Measurements from ENCODE around the gene CDYL2.

DNA sequence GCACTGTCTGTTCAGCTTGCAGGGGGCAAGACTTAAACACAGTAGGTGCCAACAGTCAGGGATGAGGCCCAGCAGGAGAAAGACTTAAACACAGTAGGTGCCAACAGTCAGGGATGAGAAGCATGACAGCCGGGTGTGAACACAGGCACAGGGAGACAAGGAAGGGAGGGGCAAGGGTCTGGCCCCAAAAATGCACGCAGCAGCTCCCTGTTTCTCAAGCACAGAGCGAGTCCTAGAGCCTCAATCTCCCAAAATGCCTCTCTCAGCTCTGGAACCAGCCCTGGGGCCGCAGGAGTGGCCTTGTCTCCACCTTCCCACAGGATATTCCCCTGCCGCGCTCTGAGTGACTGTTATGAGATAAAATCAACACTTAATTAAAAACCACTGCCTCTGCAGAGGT is 197.2 kb downstream of the CDYL2 start:
- TF ChIP-seq, protein P1, sequence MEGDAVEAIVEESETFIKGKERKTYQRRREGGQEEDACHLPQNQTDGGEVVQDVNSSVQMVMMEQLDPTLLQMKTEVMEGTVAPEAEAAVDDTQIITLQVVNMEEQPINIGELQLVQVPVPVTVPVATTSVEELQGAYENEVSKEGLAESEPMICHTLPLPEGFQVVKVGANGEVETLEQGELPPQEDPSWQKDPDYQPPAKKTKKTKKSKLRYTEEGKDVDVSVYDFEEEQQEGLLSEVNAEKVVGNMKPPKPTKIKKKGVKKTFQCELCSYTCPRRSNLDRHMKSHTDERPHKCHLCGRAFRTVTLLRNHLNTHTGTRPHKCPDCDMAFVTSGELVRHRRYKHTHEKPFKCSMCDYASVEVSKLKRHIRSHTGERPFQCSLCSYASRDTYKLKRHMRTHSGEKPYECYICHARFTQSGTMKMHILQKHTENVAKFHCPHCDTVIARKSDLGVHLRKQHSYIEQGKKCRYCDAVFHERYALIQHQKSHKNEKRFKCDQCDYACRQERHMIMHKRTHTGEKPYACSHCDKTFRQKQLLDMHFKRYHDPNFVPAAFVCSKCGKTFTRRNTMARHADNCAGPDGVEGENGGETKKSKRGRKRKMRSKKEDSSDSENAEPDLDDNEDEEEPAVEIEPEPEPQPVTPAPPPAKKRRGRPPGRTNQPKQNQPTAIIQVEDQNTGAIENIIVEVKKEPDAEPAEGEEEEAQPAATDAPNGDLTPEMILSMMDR (IDR thresholded peaks at IDR 0.05; ENCODE audit: extremely low read depth in 1 of 2, insufficient read depth in 1 of 2, low read depth in 1 of 2, low read length in 2 of 2), result no peak
- TF ChIP-seq, protein P2, sequence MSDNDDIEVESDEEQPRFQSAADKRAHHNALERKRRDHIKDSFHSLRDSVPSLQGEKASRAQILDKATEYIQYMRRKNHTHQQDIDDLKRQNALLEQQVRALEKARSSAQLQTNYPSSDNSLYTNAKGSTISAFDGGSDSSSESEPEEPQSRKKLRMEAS (IDR thresholded peaks at IDR 0.05; ENCODE audit: insufficient read depth, insufficient read length), result no peak
